GM21528 (cell line): ENCODE data around the gene ETV7.

ENCODE experiments used
- ATAC-seq: cut with Tn5 transposase; IDR thresholded peaks from one replicate; pipeline ENCODE4 v1.9.1; 2021; ENCODE audit warnings: mild to moderate bottlenecking, moderate library complexity; ENCODE audit not compliant: unreplicated experiment, low FRiP score

The ETV7 gene

DNA sequence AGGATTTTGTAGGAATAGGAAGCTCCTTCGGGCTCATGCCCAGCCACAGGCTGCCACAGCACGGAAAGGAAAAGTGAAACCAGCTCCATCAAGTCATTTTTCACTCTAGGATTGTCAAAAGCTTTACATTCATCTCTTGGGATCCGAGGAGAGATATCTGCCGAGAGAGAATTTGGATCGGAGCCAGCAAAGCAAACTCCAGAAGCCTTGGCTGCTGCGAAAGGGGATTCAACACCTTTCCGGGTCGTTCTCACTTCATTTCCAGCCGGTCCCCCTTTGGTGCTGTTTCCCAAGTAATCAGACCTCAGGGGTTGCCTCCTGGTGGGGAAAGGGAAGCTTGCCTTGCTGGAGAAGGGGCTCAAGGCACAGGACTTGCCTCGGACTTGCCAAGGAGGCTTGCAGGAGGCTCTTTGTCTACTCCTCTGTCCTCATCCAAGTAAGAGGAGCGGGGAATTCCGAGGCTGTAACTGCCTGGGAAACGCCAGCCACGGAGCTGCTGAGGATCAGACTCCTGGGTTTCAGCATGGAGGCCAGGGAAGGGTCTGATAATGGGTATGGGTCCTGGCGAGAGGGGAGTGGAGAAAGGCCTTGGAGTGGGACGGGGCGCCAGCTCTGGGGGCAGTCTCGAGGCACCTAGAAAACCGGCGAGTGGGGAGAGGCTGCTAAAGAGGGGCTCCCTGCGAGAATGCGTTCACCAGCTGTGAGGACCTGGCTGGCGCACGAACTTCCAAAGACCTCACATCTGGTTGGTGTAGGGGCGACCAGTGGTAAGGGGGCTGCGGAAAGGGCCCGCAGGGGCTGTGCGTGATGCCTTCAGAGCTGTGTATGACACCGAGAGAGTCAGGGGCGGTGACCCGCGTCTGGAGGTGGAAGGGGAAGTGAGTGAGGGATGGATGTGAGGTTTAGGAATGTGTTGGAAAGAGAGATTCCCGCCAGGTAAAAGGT is 702 bp downstream of the ETV7 start:
- no peak for ATAC-seq

DNA sequence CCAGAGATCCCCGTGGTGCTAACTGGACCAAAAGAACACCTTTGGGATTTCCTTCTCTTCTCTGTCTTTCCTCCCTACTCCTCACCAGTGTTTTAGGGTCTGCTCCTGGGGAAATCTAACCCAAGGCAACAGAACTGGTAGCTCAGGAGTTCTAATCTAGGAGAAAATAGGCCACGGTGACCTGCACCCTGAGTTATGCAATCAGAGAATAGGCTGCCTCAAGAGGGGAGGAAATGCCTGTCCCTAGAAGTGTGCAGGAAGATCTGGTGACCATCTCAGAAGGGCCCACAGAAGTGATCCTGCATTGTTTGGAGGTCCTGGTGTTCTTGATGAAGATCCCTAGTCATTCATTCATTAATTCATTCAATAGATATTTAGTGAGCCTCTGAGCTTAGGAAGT is 3.4 kb downstream of the ETV7 start:
- ATAC-seq: no peak

DNA sequence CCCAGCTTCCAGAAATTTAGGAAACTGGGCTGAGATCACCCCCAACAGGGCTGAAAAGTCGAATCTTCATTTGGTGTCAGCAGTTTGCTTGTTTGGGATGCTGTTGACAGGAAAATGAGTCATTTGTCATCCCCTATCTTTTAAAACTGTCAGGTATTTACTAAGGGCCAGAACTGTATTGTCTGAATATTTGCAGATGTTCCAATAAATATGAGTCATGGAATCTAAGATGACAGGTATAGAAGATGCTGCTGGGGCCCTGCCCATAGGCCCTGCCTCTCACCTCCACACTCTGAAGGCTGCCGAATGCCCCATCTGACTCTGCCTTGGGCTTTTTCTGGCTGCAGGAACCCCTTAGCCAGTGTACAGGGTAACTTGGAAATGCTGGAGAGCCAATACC is 3.9 kb downstream of the ETV7 start:
- ATAC-seq: no peak

DNA sequence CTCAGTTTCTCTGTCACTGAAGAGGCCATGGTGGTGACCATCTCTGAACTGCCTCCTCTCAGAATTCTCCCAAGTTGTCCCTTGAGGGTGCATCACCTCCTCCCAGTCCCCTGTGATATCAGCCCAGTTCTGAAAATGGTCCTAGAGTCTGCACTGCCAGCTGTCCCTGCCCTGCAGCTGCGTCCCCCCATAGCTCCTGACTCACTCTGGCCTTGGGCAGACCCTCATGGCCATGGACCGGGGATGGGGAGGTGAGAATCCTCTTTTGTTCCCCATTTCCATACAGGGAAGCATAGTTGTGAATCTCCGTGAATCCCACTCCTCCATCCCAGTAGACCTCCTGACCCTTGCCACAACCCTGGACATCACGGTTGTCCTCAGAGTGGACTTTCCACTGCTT is 4.5 kb downstream of the ETV7 start:
- ATAC-seq: no peak

DNA sequence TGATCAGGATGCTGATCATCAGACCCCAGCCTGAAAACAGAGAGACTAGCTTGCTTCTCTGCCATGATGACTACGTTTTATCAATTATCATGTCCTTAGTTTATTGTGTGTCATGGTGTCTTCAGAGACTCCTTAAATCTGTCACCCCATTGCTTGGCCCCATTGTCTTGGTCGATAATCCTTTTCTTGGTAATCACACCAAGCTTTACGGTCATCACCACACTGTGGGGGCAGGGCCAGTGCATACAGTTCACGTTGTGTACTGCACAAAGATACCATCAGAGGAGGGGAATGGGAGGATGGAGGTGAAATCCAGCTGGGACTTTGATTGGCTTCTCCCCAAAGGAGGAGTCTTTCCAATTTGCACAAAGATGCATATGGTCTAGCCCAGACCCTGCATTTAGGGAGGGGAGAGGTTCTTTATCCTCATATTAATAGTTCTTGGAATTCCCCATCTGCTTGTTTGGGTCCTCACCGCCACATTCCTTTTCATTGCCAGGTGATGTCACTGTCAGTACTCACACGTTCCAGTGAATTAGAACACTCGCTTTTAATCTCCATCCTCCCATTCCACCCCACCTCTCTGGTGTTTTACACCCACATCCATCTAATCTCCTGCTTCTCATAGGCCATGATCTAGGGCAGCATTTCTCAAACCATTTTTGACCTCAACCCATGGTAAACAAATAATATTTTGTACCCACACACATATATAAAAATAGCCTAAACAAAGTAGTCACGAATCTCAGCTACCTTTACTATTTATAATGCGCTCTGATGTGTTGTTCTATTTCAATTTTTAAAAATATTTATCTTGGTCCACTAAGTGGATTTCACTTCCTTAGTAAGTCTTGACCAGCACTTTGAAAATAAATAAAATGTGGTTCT is 5.7 kb downstream of the ETV7 start:
- no peak for ATAC-seq

DNA sequence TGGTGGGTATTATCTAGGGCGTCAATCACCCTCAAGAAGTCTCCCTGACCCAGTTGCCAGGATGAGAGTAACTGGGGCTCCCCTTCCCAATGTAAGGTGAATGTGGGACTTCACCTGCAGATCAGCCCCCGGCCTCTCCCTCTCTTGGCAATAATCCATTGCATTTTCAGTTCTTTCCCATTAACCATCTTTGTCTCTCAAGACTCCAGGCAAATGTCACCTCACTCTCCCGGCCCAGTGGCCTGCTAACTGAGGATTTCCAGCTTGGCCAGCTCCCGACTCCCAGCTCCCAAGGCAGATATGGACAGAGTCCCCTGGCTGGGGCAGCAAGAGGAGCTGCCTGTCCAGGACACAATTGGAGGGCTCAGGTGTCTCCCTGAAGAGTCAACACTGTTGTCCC is 7.3 kb downstream of the ETV7 start:
- ATAC-seq: no peak

DNA sequence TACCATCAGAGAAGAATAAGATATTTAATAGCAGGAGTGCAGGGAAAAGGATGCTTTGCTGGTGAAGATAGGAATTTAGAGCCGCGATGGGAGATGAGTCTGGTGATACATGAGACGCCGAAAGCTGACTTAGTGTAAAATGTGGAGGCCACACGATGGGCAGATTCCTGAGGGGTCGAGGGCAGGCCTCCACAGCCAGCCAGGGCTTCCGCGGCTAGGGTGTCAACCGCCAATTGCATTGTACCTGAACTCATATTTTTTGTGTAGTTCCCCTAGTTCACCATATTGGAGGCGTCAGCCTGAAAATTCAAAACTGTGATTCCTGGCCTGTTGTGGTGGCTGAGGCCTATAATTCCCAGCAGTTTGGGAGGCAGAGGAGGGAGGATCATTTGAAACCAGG is 8.5 kb downstream of the ETV7 start:
- no peak for ATAC-seq

DNA sequence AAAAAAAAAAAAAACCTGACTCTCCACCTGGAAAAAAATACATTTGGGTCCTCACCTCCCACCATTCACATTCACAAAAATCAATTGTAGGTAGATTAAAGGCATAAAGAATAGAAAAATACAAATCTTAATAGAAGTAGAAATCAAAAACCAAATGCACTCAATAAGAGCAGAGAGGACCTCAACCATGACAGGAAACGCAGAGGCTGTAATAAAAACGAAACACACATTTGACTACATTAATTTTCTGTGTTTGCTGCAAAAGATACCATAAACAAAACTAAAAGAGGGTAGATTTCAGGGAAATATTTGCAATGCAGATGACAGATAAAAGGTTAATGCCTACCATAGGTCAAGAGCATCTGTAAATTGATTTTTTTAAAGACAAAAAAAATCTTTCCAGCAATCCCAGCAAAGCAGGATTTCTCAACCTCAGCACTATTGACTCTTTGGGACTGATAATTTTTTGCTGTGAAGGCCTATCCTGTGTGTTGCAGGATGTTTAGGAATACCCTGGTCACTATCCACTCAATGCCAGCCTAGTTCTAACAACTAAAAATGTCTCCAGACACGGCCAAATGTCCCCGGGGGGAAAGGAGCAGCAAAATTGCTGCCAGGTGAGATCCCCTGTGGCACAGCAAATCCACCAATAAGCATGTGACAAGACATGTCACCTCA is 9.1 kb downstream of the ETV7 start:
- no peak for ATAC-seq

DNA sequence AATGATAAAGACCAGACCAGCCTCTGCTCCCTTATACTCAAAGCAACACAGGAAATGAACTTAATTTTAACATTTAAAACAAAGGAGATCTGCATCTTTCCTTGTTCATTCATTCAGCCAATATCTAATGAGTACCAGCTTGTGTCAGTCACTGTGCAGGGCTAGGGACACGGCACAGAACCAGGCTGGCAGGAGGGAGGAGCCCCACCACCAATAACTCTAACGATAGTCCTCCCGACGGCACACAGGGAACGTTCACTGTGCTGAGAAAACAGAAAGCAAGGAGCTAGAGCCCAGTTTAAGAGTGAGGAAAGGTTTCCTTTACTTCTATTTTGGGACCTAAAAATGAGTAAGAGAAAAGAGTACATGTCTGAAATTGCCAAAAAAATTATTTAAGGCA is 9.9 kb downstream of the ETV7 start:
- ATAC-seq: no peak

DNA sequence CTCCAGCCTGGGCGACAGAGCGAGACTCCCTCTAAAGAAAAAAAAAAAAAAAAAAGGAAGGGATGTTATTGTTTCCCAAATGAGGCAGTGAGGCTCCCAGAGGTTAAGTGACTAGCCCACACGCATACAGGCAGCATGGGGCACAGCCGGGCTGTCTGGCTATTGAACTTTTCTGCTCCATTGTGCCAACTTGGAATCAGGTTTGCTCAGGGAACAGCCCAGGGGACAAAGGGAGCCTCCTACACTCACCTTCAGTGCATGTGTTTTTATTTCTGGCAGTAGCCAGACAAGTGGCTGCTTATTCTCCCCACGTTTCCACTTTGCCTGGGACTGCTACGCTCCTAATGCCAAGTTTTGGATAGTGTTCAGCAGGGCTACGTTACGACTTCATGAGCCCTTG is 10.7 kb downstream of the ETV7 start:
- ATAC-seq: no peak

DNA sequence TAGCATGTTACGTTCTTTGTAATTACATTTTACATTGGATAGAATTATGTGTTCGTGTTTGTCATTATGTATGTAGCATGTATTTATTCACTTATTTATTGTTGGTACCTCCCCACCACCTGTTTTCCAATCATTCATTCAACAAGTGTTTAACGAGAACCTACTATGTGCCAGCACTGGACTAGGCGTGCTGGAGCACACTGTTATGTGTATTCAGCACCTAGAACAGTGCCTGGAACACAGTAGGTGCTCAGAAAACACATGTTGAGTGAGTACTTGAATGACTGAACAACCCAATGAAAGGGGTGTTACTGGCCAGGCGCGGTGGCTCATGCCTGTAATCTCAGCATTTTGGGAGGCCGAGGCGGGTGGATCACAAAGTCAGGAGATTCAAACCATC is 11.3 kb downstream of the ETV7 start:
- no peak for ATAC-seq

DNA sequence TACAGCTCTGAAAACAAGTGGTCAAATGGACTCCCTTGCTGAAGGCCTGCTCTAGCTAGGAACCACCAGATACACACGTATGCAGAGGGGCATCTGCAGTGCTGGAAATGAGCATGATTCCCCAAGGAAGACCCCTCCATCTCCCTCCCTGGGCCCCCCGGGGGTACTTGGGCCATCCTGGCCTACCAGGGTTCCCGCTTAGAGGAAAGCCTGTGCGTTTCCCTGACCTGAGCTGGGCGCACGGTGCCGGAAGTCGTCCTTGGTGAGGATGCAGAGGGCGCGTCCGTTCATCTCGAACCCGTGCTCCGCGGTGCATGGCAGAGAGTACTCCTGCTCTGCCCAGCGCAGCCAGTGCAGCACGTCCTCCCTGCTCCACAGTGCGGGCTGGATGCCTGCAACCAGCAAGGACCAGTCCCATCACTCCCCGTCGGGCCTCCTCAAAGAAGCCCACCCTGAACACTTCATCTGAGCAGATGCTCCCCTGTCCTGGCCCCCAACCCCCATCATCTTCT is 11.8 kb downstream of the ETV7 start:
- no peak for ATAC-seq

DNA sequence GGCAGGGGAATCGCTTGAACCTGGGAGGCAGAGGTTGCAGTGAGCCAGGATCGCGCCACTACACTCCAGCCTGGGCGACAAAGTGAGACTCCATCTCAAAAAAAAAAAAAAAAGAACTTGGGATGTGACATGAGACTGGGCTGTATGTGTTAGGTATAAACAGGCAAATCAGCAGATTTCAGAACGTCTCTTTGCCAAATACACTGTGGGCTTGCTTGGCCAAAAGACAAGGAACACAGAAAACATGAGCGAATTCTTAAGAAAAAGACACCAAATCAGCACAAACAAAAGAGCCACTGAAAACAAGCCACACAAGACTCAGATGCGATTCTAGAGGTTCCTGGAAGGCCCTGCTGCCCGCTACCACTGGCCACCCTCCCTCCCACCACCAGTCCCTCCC is 12.5 kb downstream of the ETV7 start:
- ATAC-seq: no peak

DNA sequence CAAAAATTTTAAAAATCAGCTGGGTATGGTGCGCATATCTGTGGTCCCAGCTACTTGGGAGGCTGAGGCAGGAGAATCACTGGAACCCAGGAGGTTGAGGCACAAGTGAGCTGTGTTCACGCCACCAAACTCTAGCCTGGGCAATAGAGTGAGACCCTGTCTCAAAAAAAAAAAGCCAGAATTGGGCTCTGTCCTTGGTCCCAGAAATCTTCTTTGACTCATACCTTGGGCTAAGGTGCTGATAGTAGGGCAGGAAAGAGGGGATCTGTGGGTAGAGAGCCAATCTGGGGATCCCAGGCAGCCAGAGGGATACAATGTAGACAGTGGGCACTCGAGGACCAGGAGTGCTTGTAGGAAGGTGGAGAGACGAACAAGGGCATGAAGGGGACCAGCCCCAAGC is 13.3 kb downstream of the ETV7 start:
- no peak for ATAC-seq

DNA sequence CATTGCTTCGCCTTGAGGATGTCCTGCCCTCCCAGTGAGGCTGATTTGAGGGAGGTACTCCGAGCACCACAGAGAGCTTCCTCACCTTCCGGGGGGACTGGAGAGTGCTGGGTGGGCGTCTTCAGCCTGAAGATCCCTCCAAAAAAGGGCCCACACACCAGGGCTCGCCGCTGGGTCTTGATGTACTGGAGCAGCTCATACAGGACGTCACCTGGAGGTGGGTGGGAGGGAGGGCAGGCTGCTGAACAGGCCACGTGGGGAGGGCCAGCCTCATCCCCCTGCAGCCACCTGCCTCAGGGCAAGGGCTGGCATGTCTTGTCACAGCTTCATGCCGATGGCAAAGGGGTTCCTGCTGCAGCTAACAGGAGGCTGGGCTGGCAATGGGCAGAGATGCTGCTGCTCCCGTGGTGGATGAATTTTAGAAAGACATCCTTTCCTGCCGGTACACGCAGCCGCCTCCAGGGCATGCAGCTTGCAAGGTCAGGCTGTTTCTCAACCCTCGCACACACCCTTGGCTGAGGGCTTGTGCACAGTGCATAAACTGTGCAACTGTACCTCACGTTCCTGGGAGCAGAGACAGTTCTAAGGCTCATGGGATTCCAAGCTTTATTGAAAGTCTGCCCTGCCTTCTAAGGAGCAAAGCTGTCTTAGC is 14.0 kb downstream of the ETV7 start:
- no peak for ATAC-seq

DNA sequence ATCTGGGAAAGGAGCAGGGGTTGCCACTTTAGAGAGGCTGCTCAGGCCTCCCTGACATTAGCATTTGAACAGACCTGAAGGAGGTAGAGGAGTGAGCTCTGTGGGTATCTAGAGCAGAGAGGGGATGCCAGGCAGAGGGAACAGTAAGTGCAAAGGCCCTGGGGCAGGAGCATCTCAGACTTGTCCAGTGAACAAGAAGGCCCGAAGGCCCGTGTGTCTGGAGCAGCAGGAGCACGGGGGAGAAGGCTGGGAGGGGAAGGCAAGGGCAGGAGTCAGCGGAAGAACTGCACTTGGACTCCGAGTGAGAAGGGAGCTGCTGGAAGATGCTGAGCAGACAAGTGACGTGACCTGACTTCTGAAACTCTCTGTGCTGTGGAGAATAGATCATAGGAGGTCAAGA is 15.4 kb downstream of the ETV7 start:
- no peak for ATAC-seq

DNA sequence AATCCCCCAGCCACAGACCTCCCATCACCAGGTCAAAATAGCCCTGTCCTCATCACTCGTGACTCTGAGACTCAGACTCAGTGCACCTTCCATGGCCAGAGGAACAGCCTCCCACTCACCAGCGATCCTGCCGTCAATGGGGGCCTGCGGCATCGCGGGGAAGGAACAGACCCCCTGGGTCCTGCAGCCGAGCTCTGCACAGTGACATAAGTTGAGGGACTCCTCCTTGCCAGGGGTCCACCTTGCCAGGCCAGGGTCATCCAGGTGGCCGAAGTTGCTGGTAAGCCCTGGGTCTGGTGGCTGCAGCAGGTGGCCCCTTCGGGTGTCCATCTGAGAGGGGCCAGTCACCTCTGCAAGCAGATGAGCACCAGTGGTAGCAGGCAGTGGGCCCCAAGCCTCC is 16.3 kb downstream of the ETV7 start:
- no peak for ATAC-seq

DNA sequence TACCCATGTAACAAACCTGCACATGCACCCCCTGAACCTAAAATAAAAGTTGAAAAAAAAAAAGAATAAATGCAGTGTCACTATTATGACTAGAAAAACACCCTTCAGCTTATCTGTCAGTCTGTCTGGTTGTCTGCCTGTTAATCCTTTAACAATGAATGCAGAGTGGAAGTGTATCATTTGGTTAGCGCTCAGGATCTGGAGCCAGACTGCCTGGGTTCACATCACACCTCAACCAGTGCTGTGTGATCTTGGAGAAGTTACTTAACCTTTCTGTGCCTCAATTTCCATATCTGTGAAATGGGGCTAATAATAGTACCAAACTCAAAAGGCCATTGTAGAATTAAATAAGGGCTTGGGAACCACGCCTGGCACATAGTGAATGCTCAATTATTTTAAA is 16.8 kb downstream of the ETV7 start:
- ATAC-seq: no peak

DNA sequence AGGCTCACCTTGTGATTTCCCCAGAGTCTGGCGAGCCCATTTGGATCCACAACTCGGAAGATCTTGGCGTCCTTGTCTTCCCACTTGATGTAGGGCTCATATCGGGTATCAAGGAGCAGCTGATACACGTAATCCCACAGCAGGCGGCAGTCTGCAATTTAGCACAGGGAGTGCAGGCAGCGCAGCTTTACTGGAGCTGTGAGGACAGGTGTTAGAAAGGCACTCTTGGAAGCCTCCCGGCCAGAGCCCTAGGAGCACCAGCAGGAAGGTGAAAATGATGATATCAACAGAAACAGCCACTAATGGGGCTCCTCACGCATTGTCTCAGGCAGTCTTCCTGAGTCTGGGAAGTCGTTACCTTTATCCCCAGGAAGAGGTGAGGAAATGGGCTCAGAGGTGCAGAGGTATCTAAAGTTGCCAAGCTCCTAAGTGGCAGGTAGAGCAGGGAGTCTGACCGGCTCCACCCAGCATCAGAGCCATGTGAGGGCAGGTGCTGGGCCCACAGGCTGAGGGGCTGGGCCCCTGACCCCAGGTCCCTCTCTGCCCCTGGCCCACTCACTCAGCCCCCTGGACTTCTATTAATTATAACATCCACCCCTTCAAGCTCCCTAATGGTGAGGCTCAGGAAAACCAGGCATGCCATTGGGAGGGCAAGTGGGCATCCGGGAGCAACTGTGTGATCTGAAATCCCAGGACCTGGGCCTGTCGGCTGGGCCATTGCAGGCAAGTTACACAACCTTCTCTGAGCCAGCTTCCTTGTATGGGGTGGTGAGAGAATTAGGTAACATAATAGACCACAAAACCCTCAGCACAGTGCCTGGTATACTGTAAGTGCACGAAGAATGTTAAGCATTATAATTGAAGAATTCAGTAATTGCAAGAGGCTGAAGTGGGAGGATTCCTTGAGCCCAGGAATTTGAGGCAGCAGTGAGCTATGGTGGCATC is 18.3 kb downstream of the ETV7 start:
- ATAC-seq: no peak
